HL-60 (cell line): Measurements from ENCODE around the gene TMPRSS6.
A peak's percentile ranks its signal among the peaks of the same experiment; 100 is the strongest.

Experiments
- DNase-seq, 2 experiments: peaks; one replicate each; pipeline ENCODE4 v3.0.0-alpha.2; 2010 to 2020; ENCODE audit warnings: low read depth in 1 of 2, low spot score in 1 of 2
- H3K27ac ChIP-seq: fragments of 250-450 bp; sonication (Bioruptor Pico); replicated peaks from 2 replicates; pipeline ENCODE4 v1.5.1; 2020; ENCODE audit warnings: mild to moderate bottlenecking, moderate library complexity
- H3K27me3 ChIP-seq: fragments of 250-450 bp; sonication (Bioruptor Pico); 2 replicates; pipeline ENCODE4 v1.5.1; 2021; ENCODE audit warnings: mild to moderate bottlenecking, moderate library complexity; ENCODE audit not compliant: insufficient read depth, poor library complexity, severe bottlenecking
- H3K4me3 ChIP-seq: replicated peaks from 2 replicates; pipeline ENCODE4 v1.5.1; 2011; ENCODE audit warnings: mild to moderate bottlenecking, control low read depth, low read length; ENCODE audit not compliant: insufficient read depth
- CTCF ChIP-seq: IDR thresholded peaks from one replicate; pipeline ENCODE4 v1.5.1; 2011; ENCODE audit warnings: low read length, control low read depth, inconsistent platforms; ENCODE audit not compliant: insufficient read depth
- GABPA ChIP-seq: IDR thresholded peaks from 2 replicates; pipeline ENCODE4 v1.6.1; 2012; ENCODE audit warnings: low read depth
- POLR2AphosphoS5 ChIP-seq: IDR thresholded peaks from 2 replicates; pipeline ENCODE4 v1.6.1; 2012; ENCODE audit warnings: low read depth
- REST ChIP-seq: IDR thresholded peaks from 2 replicates; pipeline ENCODE4 v1.6.1; 2012; ENCODE audit warnings: low read depth; ENCODE audit not compliant: insufficient replicate concordance
- SPI1 ChIP-seq: IDR thresholded peaks from 2 replicates; pipeline ENCODE4 v1.6.1; 2012; ENCODE audit warnings: low read depth, mild to moderate bottlenecking, borderline replicate concordance

Gene TMPRSS6

GRCh38 chr22:37044634-37045625 lies 64.6 kb downstream of the TMPRSS6 start:
- DNase-seq, result no peak

GRCh38 chr22:37043828-37044538 lies 65.5 kb downstream of the TMPRSS6 start:
- no peak overlapping the region for H3K27ac ChIP-seq
- no peak overlapping the region for H3K4me3 ChIP-seq
- peak; percentile 51 to 86 for DNase-seq
- no peaks in the 10 kb centered on the region for H3K27me3 ChIP-seq
- TF ChIP-seq REST (peak; percentile 72), SPI1 (no peak), GABPA (no peak), CTCF (peak; percentile 84)

More at GRCh38 chr22:37044634-37045625, 64.6 kb downstream of the TMPRSS6 start:
- H3K27me3 ChIP-seq, result no peaks in the 10 kb centered on the region
- no peak overlapping the region for H3K27ac ChIP-seq
- H3K4me3 ChIP-seq, result no peak overlapping the region
- TF ChIP-seq SPI1, result no peak
- no peak for TF ChIP-seq GABPA
- no peak for TF ChIP-seq POLR2AphosphoS5
- no peak for TF ChIP-seq REST
- no peak for TF ChIP-seq CTCF

- TF ChIP-seq POLR2AphosphoS5, result no peak
- no peak for TF ChIP-seq REST
- TF ChIP-seq CTCF, result no peak
- no peak for TF ChIP-seq SPI1
- TF ChIP-seq GABPA, result no peak
- no peak for DNase-seq
- Histone ChIP-seq H3K27ac (no peak overlapping the region), H3K4me3 (no peak overlapping the region), H3K27me3 (no peaks in the 10 kb centered on the region)
These were observed 66.2 kb downstream of the TMPRSS6 start for GRCh38 chr22:37043209-37043827.
